Activated T-helper 1 cell treated with Interleukin-2 at 50 U/mL for 16 hours (primary cell): ENCODE data around the gene IGF2BP1.
"Not testable (repeated sequence)": the region's sequence is repeated elsewhere in the genome, so short reads cannot be mapped to it uniquely, and the experiment has no call there.

ENCODE experiments used
- DNase-seq: peaks from one replicate; pipeline ENCODE4 v3.0.0-alpha.2; 2020; ENCODE audit warnings: low read depth

The IGF2BP1 gene

GRCh38 chr17:49054342-49055092, 57.3 kb downstream of the IGF2BP1 start:
- no peak for DNase-seq

- DNase-seq, result no peak
Measured at GRCh38 chr17:49055181-49055927, 58.2 kb downstream of the IGF2BP1 start.

GRCh38 chr17:49061524-49061943, 64.3 kb downstream of the IGF2BP1 start:
- no peak for DNase-seq

- no peak for DNase-seq
Measured at GRCh38 chr17:49063652-49064051, 66.5 kb downstream of the IGF2BP1 start.

GRCh38 chr17:49067163-49067562, 70.0 kb downstream of the IGF2BP1 start:
- no peak for DNase-seq

GRCh38 chr17:49069585-49070273, 72.5 kb downstream of the IGF2BP1 start:
- DNase-seq, result no peak

- no peak for DNase-seq
Measured at GRCh38 chr17:49071106-49071505, 73.9 kb downstream of the IGF2BP1 start.

GRCh38 chr17:49074851-49075540, 77.8 kb downstream of the IGF2BP1 start:
- DNase-seq, result no peak

GRCh38 chr17:49076573-49077384, 79.6 kb downstream of the IGF2BP1 start:
- DNase-seq, result no peak

GRCh38 chr17:49078248-49078647, 81.1 kb downstream of the IGF2BP1 start:
- no peak for DNase-seq

- DNase-seq, result no peak
Measured at GRCh38 chr17:49079840-49080663, 82.9 kb downstream of the IGF2BP1 start.

GRCh38 chr17:49082231-49082630, 85.0 kb downstream of the IGF2BP1 start:
- DNase-seq, result no peak

GRCh38 chr17:49085046-49085445, 87.9 kb downstream of the IGF2BP1 start:
- not testable (repeated sequence) for DNase-seq

GRCh38 chr17:49085565-49086315, 88.6 kb downstream of the IGF2BP1 start:
- no peak for DNase-seq

- DNase-seq, result no peak
Measured at GRCh38 chr17:49086316-49086605, 89.1 kb downstream of the IGF2BP1 start.

- no peak for DNase-seq
Measured at GRCh38 chr17:49086649-49087048, 89.5 kb downstream of the IGF2BP1 start.

GRCh38 chr17:49089094-49089493, 91.9 kb downstream of the IGF2BP1 start:
- no peak for DNase-seq

GRCh38 chr17:49090878-49091594, 93.9 kb downstream of the IGF2BP1 start:
- no peak for DNase-seq

- no peak for DNase-seq
Measured at GRCh38 chr17:49093131-49093530, 95.9 kb downstream of the IGF2BP1 start.
